Measurements from ENCODE around the gene CALCR.

Gene CALCR

DNA sequence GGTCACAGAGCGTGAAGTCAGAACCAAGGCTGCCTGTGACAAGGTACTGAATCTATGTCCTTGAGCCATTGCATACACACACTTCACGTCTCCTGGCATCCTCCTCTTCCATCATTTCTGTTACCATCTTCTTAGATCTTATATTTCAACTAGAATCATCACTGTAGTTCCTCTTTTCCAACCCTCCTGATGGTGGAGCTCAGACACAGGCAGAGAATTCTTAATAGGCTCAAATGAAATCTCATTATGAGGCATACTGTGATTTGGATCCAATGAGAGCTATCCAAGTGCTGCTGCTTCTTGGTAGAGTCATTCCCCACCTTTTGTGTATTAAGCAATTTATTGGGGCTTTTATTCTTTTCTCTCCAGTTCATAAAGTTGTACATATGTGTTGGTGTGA is 113.2 kb downstream of the CALCR start:
- no peak for TF ChIP-seq ARNTL (CRISPR knock-in tag; IDR thresholded peaks at IDR 0.05; ENCODE audit: borderline replicate concordance, low read depth)
- TF ChIP-seq TCF4 (CRISPR knock-in tag; IDR thresholded peaks at IDR 0.05; ENCODE audit: borderline replicate concordance), result no peak
- TF ChIP-seq ESRRG (CRISPR knock-in tag; IDR thresholded peaks at IDR 0.05), result no peak
- no peak for TF ChIP-seq CSDC2 (CRISPR knock-in tag; IDR thresholded peaks at IDR 0.05)
- TF ChIP-seq, protein P1, sequence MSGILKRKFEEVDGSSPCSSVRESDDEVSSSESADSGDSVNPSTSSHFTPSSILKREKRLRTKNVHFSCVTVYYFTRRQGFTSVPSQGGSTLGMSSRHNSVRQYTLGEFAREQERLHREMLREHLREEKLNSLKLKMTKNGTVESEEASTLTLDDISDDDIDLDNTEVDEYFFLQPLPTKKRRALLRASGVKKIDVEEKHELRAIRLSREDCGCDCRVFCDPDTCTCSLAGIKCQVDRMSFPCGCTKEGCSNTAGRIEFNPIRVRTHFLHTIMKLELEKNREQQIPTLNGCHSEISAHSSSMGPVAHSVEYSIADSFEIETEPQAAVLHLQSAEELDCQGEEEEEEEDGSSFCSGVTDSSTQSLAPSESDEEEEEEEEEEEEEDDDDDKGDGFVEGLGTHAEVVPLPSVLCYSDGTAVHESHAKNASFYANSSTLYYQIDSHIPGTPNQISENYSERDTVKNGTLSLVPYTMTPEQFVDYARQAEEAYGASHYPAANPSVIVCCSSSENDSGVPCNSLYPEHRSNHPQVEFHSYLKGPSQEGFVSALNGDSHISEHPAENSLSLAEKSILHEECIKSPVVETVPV (CRISPR knock-in tag; IDR thresholded peaks at IDR 0.05), result no peak
- TF ChIP-seq, protein P2, sequence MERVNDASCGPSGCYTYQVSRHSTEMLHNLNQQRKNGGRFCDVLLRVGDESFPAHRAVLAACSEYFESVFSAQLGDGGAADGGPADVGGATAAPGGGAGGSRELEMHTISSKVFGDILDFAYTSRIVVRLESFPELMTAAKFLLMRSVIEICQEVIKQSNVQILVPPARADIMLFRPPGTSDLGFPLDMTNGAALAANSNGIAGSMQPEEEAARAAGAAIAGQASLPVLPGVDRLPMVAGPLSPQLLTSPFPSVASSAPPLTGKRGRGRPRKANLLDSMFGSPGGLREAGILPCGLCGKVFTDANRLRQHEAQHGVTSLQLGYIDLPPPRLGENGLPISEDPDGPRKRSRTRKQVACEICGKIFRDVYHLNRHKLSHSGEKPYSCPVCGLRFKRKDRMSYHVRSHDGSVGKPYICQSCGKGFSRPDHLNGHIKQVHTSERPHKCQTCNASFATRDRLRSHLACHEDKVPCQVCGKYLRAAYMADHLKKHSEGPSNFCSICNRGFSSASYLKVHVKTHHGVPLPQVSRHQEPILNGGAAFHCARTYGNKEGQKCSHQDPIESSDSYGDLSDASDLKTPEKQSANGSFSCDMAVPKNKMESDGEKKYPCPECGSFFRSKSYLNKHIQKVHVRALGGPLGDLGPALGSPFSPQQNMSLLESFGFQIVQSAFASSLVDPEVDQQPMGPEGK (CRISPR knock-in tag; IDR thresholded peaks at IDR 0.05; ENCODE audit: borderline replicate concordance), result no peak
- peak; percentile 56 for ATAC-seq

DNA sequence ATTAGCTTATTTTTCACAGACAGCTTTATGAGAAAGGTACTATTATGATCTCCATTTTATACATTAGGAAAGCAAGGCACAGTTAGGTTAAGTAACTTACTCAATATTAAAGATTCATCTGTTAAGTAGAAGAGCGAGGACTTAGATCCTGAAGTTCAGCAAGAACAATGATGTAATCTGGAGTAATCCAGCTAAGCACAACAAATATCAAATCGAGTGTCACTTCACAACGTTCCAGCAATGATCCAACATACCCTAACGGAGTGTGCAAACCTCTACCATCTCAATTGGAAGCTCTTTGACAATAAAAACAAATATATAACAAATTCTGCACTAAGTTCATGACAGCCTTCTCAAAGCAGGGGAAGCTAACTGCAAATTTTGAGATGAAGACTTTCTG is 121.3 kb downstream of the CALCR start:
- ATAC-seq, result no peak
- TF ChIP-seq BACH2 (CRISPR knock-in tag; IDR thresholded peaks at IDR 0.05; ENCODE audit: borderline replicate concordance), result no peak
- TF ChIP-seq PPARA (CRISPR knock-in tag; IDR thresholded peaks at IDR 0.05; ENCODE audit: borderline replicate concordance), result no peak
- no peak for TF ChIP-seq ARNTL (CRISPR knock-in tag; IDR thresholded peaks at IDR 0.05; ENCODE audit: borderline replicate concordance, low read depth)
- TF ChIP-seq ZC3H10 (CRISPR knock-in tag; IDR thresholded peaks at IDR 0.05), result no peak
- no peak for TF ChIP-seq CSDC2 (CRISPR knock-in tag; IDR thresholded peaks at IDR 0.05)
- TF ChIP-seq, protein P3, sequence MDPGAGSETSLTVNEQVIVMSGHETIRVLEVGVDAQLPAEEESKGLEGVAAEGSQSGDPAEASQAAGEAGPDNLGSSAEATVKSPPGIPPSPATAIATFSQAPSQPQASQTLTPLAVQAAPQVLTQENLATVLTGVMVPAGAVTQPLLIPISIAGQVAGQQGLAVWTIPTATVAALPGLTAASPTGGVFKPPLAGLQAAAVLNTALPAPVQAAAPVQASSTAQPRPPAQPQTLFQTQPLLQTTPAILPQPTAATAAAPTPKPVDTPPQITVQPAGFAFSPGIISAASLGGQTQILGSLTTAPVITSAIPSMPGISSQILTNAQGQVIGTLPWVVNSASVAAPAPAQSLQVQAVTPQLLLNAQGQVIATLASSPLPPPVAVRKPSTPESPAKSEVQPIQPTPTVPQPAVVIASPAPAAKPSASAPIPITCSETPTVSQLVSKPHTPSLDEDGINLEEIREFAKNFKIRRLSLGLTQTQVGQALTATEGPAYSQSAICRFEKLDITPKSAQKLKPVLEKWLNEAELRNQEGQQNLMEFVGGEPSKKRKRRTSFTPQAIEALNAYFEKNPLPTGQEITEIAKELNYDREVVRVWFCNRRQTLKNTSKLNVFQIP (CRISPR knock-in tag; IDR thresholded peaks at IDR 0.05; ENCODE audit: borderline replicate concordance, low read depth), result no peak
- no peak for TF ChIP-seq RARB (CRISPR knock-in tag; IDR thresholded peaks at IDR 0.05)
- TF ChIP-seq, protein P4, sequence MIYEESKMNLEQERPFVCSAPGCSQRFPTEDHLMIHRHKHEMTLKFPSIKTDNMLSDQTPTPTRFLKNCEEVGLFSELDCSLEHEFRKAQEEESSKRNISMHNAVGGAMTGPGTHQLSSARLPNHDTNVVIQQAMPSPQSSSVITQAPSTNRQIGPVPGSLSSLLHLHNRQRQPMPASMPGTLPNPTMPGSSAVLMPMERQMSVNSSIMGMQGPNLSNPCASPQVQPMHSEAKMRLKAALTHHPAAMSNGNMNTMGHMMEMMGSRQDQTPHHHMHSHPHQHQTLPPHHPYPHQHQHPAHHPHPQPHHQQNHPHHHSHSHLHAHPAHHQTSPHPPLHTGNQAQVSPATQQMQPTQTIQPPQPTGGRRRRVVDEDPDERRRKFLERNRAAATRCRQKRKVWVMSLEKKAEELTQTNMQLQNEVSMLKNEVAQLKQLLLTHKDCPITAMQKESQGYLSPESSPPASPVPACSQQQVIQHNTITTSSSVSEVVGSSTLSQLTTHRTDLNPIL (CRISPR knock-in tag; IDR thresholded peaks at IDR 0.05; ENCODE audit: low read depth), result no peak
- TF ChIP-seq OSR1 (CRISPR knock-in tag; IDR thresholded peaks at IDR 0.05), result no peak
- TF ChIP-seq ZNF70 (CRISPR knock-in tag; IDR thresholded peaks at IDR 0.05), result no peak
- TF ChIP-seq ESRRG (CRISPR knock-in tag; IDR thresholded peaks at IDR 0.05), result no peak

DNA sequence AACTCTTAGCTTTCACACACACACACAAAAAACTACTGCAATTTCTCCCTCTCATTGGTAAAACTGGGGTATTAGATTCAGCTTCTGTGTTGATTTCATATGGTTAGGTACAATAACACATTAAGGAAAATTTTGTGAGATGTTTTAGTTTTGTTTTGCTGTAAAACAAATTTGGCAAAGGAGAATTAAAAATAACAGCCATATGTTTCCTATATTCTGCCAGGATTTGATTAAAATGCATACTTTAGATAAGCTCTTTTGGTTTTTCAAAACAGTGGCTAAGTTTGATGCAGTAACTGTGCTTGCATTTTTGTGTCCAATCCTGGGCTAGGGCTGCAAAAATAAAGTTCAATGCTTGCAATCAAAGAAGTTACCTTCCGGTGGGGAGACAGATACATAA is 126.3 kb downstream of the CALCR start:
- ATAC-seq, result no peak
- TF ChIP-seq ZNF8 (CRISPR knock-in tag; IDR thresholded peaks at IDR 0.05) (no peak), CSDC2 (CRISPR knock-in tag; IDR thresholded peaks at IDR 0.05) (no peak), ZFP3 (CRISPR knock-in tag; IDR thresholded peaks at IDR 0.05) (no peak)
- TF ChIP-seq, protein P1 (CRISPR knock-in tag; IDR thresholded peaks at IDR 0.05), result no peak

DNA sequence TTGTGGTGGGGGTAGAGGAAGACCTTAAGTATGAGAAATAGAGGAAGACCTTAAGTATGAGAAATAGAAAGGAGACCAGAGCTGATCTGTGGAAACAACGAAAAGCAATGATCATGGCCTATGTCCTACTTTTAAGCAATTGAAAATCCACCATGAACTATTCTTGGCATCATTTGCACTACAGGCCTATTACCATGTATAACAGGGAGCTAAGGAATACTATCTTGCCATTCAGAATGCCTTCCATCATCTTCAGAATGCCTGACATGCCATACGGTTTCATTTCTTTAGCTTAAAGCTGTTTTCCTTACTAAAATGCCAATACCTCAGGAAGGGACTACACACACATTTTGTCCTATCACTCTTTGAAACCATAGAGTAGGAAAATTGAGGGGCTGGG is 127.0 kb downstream of the CALCR start:
- TF ChIP-seq TCF4 (CRISPR knock-in tag; IDR thresholded peaks at IDR 0.05; ENCODE audit: borderline replicate concordance), result no peak
- no peak for TF ChIP-seq GLIS3 (CRISPR knock-in tag; IDR thresholded peaks at IDR 0.05)
- TF ChIP-seq, protein P5, sequence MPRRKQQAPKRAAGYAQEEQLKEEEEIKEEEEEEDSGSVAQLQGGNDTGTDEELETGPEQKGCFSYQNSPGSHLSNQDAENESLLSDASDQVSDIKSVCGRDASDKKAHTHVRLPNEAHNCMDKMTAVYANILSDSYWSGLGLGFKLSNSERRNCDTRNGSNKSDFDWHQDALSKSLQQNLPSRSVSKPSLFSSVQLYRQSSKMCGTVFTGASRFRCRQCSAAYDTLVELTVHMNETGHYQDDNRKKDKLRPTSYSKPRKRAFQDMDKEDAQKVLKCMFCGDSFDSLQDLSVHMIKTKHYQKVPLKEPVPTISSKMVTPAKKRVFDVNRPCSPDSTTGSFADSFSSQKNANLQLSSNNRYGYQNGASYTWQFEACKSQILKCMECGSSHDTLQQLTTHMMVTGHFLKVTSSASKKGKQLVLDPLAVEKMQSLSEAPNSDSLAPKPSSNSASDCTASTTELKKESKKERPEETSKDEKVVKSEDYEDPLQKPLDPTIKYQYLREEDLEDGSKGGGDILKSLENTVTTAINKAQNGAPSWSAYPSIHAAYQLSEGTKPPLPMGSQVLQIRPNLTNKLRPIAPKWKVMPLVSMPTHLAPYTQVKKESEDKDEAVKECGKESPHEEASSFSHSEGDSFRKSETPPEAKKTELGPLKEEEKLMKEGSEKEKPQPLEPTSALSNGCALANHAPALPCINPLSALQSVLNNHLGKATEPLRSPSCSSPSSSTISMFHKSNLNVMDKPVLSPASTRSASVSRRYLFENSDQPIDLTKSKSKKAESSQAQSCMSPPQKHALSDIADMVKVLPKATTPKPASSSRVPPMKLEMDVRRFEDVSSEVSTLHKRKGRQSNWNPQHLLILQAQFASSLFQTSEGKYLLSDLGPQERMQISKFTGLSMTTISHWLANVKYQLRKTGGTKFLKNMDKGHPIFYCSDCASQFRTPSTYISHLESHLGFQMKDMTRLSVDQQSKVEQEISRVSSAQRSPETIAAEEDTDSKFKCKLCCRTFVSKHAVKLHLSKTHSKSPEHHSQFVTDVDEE (CRISPR knock-in tag; IDR thresholded peaks at IDR 0.05), result no peak
- TF ChIP-seq BACH2 (CRISPR knock-in tag; IDR thresholded peaks at IDR 0.05; ENCODE audit: borderline replicate concordance), result no peak
- no peak for TF ChIP-seq OSR1 (CRISPR knock-in tag; IDR thresholded peaks at IDR 0.05)
- no peak for TF ChIP-seq ZNF565 (CRISPR knock-in tag; conservative IDR thresholded peaks at IDR 0.05; ENCODE audit: low read depth)
- TF ChIP-seq ZFP30 (CRISPR knock-in tag; IDR thresholded peaks at IDR 0.05), result no peak
- no peak for ATAC-seq
